ENCODE data around the gene EDAR. TPM values are rescaled to one million over a fixed set of nuclear protein-coding genes. Genes with fewer than 3 reads are reported as not detected.

Gene EDAR
- total RNA-seq, 4 donors from 2014 or later, result not detected

- no peaks in the 10 kb centered on the region for H3K9me3 ChIP-seq
- no peak overlapping the region for H3K27ac ChIP-seq
- intact Hi-C loops (cut with DNase I; ENCODE audit: low total_unique reads), result loop anchor here (10.0 kb wide), 1 partner anchor 563 kb away; no protein-coding TSS in a partner anchor
- no peaks in the 10 kb centered on the region for H3K36me3 ChIP-seq
- TF ChIP-seq POLR2A (IDR thresholded peaks at IDR 0.05), result no peak
- TF ChIP-seq, protein P1, sequence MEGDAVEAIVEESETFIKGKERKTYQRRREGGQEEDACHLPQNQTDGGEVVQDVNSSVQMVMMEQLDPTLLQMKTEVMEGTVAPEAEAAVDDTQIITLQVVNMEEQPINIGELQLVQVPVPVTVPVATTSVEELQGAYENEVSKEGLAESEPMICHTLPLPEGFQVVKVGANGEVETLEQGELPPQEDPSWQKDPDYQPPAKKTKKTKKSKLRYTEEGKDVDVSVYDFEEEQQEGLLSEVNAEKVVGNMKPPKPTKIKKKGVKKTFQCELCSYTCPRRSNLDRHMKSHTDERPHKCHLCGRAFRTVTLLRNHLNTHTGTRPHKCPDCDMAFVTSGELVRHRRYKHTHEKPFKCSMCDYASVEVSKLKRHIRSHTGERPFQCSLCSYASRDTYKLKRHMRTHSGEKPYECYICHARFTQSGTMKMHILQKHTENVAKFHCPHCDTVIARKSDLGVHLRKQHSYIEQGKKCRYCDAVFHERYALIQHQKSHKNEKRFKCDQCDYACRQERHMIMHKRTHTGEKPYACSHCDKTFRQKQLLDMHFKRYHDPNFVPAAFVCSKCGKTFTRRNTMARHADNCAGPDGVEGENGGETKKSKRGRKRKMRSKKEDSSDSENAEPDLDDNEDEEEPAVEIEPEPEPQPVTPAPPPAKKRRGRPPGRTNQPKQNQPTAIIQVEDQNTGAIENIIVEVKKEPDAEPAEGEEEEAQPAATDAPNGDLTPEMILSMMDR (IDR thresholded peaks at IDR 0.05 in 4 of 5, conservative IDR thresholded peaks at IDR 0.05 in 1 of 5), result no peak
- ATAC-seq, result no peak
- no peak overlapping the region for H3K4me3 ChIP-seq
- no peaks in the 10 kb centered on the region for H3K4me1 ChIP-seq
- DNase-seq, result no peak
- in situ Hi-C loops (cut with MboI; ENCODE audit: low sequenced_read_pairs in 4 of 4), result no loop called here
- peaks cover 0 to 3% (median 2%) of the 10 kb centered on the region in 3 donors for H3K27me3 ChIP-seq
Observed at GRCh38 chr2:108911807-108912628, 77.0 kb downstream of the EDAR start.

GRCh38 chr2:108911401-108911800 is 77.6 kb downstream of the EDAR start:
- in situ Hi-C loops (cut with MboI; ENCODE audit: low sequenced_read_pairs in 4 of 4), result no loop called here
- Histone ChIP-seq H3K4me1 (no peaks in the 10 kb centered on the region), H3K36me3 (no peaks in the 10 kb centered on the region), H3K27me3 (peaks cover 0 to 3% (median 2%) of the 10 kb centered on the region in 3 donors), H3K9me3 (no peaks in the 10 kb centered on the region), H3K27ac (no peak overlapping the region), H3K4me3 (no peak overlapping the region)
- intact Hi-C loops (cut with DNase I; ENCODE audit: low total_unique reads), result loop anchor here (10.0 kb wide), 1 partner anchor 563 kb away; no protein-coding TSS in a partner anchor
- DNase-seq, result no peak
- TF ChIP-seq, protein P1 (IDR thresholded peaks at IDR 0.05 in 4 of 5, conservative IDR thresholded peaks at IDR 0.05 in 1 of 5), result no peak
- no peak for TF ChIP-seq POLR2A (IDR thresholded peaks at IDR 0.05)
- no peak for ATAC-seq

DNA sequence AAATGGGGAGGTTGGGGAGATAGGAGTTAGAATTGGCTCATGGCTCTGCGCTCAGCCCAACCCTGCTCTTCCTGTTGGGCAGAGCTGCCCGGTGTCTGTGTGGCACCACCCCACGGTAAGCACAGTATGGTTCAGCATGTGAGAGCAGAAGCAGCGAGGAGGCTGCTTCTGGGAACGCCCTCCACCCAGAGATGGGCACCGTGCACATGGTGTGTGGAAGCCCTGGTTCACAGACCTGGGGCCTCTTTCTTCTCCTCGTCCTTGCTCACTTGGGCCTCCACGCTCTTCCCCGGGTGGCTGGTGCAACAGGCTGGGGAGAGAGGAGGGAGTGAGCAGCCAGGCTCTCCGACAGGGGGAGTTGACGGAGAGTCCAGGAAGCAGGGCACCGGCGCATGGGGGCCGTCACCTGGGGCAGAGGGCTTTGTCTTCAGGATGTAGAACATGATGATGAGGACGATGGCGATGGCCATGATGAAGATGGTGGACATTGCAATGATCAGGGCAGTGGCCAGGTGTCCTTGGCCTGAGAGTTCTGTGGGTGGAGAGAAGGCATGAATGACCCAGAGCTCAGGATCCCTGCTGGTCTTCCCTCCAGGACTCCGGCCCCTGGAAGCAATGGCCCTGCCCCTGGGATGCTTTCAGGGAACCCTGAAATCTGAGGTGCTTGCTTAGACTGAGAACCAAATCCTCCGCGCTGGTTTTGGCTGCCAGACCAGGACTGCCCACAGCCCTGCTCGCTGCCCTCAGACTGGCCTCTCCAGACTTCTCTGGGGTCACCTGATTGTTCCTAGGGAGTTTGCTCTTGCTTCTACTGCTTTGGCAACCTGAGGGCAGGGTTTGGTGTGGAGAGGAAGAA is 78.3 kb downstream of the EDAR start:
- TF ChIP-seq POLR2A (IDR thresholded peaks at IDR 0.05), result no peak
- TF ChIP-seq, protein P1 (IDR thresholded peaks at IDR 0.05 in 4 of 5, conservative IDR thresholded peaks at IDR 0.05 in 1 of 5), result no peak
- intact Hi-C loops (cut with DNase I; ENCODE audit: low total_unique reads) (loop anchor here (10.0 kb wide), 1 partner anchor 564 kb away; no protein-coding TSS in a partner anchor), in situ Hi-C loops (cut with MboI; ENCODE audit: low sequenced_read_pairs in 4 of 4) (no loop called here)
- Histone ChIP-seq H3K4me3 (no peak overlapping the region), H3K27ac (no peak overlapping the region), H3K27me3 (peaks cover 0 to 3% (median 2%) of the 10 kb centered on the region in 3 donors), H3K36me3 (no peaks in the 10 kb centered on the region), H3K9me3 (no peaks in the 10 kb centered on the region), H3K4me1 (no peaks in the 10 kb centered on the region)
- DNase-seq, result no peak
- no peak for ATAC-seq

GRCh38 chr2:108910011-108910431 is 79.0 kb downstream of the EDAR start:
- no peaks in the 10 kb centered on the region for H3K4me1 ChIP-seq
- TF ChIP-seq, protein P1 (IDR thresholded peaks at IDR 0.05 in 4 of 5, conservative IDR thresholded peaks at IDR 0.05 in 1 of 5), result no peak
- no peak for TF ChIP-seq POLR2A (IDR thresholded peaks at IDR 0.05)
- H3K27ac ChIP-seq, result no peak overlapping the region
- H3K9me3 ChIP-seq, result no peaks in the 10 kb centered on the region
- intact Hi-C loops (cut with DNase I; ENCODE audit: low total_unique reads), result loop anchor here (10.0 kb wide), 1 partner anchor 565 kb away; no protein-coding TSS in a partner anchor
- H3K4me3 ChIP-seq, result no peak overlapping the region
- ATAC-seq, result no peak
- no peak for DNase-seq
- no peaks in the 10 kb centered on the region for H3K36me3 ChIP-seq
- in situ Hi-C loops (cut with MboI; ENCODE audit: low sequenced_read_pairs in 4 of 4), result no loop called here
- peaks cover 0 to 3% (median 2%) of the 10 kb centered on the region in 3 donors for H3K27me3 ChIP-seq

Data from gastrocnemius medialis (tissue), 4 donors.